Activated T-helper 1 cell treated with anti-CD3 and anti-CD28 coated beads, Interleukin-12 subunit alpha, Interleukin-12 subunit beta, Interleukin-2, Interleukin-4 antibody, amounts not matched to agents 30 ng/mL and 10 ng/mL and 1 ng/mL, durations not matched to agents 14 hours and 24 hours and 36 hours (primary cell): ENCODE measurements around the gene CDKAL1. TPM values are rescaled to one million over a fixed set of nuclear protein-coding genes. Genes with fewer than 3 reads are reported as not detected.
"Not testable (repeated sequence)": the region's sequence is repeated elsewhere in the genome, so short reads cannot be mapped to it uniquely, and the experiment has no call there.

Source experiments
- DNase-seq: peaks from one replicate; pipeline ENCODE4 v3.0.0; 2021; ENCODE audit warnings: low spot score
- H3K27ac Mint-ChIP-seq: one replicate; pipeline ENCODE4 v1.8.0; 2021; ENCODE audit warnings: mild to moderate bottlenecking, mixed read lengths
- H3K27me3 Mint-ChIP-seq: one replicate; pipeline ENCODE4 v1.8.0; 2022; ENCODE audit warnings: mild to moderate bottlenecking, moderate library complexity, mixed read lengths; ENCODE audit not compliant: insufficient read depth
- H3K36me3 Mint-ChIP-seq: one replicate; pipeline ENCODE4 v1.8.0; 2021; ENCODE audit warnings: low read depth, mixed read lengths
- H3K4me1 Mint-ChIP-seq: one replicate; pipeline ENCODE4 v1.8.0; 2021; ENCODE audit warnings: low read depth, mixed read lengths
- H3K4me3 Mint-ChIP-seq: one replicate; pipeline ENCODE4 v1.8.0; 2021; ENCODE audit warnings: mild to moderate bottlenecking, moderate library complexity, mixed read lengths
- H3K9me3 Mint-ChIP-seq: one replicate; pipeline ENCODE4 v1.8.0; 2021; ENCODE audit warnings: mixed read lengths
- intact Hi-C: fragments of 100-400 bp; cut with micrococcal nuclease; formaldehyde crosslinking; loops from one replicate; pipeline ENCODE4 v1.15.1; 2024
- total RNA-seq: library from RNA; stranded (reverse); gene quantifications from 2 replicates; pipeline ENCODE4 v1.2.3, GENCODE V29; 2022

CDKAL1 gene
- total RNA-seq, 1 donor from 2014 or later: 32.2 TPM

DNA sequence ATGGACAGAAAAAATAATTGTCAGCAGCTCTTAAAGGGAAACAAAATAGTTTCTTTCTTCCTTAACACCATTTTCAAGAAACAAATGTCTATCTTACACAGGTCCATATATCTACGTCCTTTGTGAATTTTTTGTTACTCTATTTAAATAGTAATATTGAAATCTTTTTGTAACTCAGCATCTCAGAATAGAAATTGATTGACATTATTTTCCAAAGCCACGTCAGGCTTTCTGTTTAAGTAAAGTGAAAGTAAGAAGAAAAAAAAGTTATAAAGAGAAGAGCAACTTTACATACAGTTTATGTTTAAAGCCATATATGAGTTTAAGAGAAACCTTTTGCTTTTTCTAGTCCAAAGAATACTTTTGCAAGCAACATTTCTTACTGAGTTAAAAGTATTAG lies 656.4 kb downstream of the CDKAL1 start:
- DNase-seq: no peak
- H3K4me1 Mint-ChIP-seq: peaks cover 37% of the 10 kb centered on the region
- no peaks in the 10 kb centered on the region for H3K27me3 Mint-ChIP-seq
- intact Hi-C loops: loop anchor here (10.0 kb wide), 1 partner anchor 266 kb away; no protein-coding TSS in a partner anchor
- H3K9me3 Mint-ChIP-seq: no peaks in the 10 kb centered on the region
- no peak overlapping the region for H3K27ac Mint-ChIP-seq
- H3K4me3 Mint-ChIP-seq: no peak overlapping the region
- H3K36me3 Mint-ChIP-seq: peaks cover 12% of the 10 kb centered on the region

DNA sequence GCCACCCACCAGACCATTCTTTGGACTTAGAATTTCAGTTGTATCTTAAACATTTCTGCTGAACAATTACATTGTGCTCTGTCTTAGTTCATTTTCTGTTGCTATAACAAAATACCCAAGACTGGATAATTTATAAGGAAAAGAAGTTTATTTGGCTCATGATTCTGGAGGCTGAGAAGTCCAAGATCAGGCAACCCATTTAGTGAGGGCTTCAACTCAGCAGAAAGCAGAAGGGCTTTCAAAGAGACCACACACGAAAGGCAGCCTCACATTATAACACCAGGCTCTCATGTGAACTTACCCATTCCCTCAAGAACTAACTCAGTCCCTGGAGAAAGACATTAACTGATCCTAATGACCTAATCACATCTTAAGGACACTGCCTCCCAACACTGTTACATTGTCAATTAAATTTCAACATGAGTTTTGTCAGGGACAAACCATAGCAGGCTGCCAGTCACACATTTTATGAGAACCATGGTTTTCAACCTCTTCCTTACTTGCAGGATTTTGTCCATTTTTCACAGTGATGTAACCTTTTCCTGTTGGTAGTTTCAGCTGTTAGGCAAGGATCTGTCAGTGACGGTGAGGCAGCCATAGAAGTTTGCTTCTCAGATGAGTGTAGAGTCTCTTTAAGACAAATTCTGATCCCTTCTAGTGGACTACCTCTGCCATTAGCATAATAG lies 659.7 kb downstream of the CDKAL1 start:
- no peaks in the 10 kb centered on the region for H3K27me3 Mint-ChIP-seq
- DNase-seq: no peak
- H3K4me1 Mint-ChIP-seq: peaks cover 31% of the 10 kb centered on the region
- intact Hi-C loops: loop anchor here (10.0 kb wide), 1 partner anchor 269 kb away; no protein-coding TSS in a partner anchor
- no peak overlapping the region for H3K4me3 Mint-ChIP-seq
- no peaks in the 10 kb centered on the region for H3K9me3 Mint-ChIP-seq
- H3K27ac Mint-ChIP-seq: no peak overlapping the region
- peaks cover 10% of the 10 kb centered on the region for H3K36me3 Mint-ChIP-seq

DNA sequence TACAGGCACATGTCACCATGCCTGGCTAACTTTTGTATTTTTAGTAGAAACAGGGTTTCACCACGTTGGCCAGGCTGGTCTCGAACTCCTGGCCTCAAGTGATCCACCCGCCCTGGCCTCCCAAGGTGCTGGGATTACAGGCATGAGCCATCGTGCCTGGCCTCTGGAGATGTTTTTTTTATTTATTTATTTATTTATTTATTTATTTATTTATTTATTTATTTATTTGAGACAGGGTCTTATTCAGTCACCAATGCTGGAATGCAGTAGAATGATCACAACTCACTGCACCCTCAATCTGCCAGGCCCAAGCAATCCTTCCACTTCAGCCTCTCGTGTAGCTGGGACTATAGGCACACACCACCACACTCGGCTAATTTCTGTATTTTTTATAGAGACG lies 661.0 kb downstream of the CDKAL1 start:
- not testable (repeated sequence) for H3K27ac Mint-ChIP-seq, H3K9me3 Mint-ChIP-seq, DNase-seq, H3K4me3 Mint-ChIP-seq, H3K27me3 Mint-ChIP-seq, H3K36me3 Mint-ChIP-seq
- peaks cover 28% of the 10 kb centered on the region for H3K4me1 Mint-ChIP-seq
- intact Hi-C loops: loop anchor here (10.0 kb wide), 1 partner anchor 270 kb away; no protein-coding TSS in a partner anchor

DNA sequence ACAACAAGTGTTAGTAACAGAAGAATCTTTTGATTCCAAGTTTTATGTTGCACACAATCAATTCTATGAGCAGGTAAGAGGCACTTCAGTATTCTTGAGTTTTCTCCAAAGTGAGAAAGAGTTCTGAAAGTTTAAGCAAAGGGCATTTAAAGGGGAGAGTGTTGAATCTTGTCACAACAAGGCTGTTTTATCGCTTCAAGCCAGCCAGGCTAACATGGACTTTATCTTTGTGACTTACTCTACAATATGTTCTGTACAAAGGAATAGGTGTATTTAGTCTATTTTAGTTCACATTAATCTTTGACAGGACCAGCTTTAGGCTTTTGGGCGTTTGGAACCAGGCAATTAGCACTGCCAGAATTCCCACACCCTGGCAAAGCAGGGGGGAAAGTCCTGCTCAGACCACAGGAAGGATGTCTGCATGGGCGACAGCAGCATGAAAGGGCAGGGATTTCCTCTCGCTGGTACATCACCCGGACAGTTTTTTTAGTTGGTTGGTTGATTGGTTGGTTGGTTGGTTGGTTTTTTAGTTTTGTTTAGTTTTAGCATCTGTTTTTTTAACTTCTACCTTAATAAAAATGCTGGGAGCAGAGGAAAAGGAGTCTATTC lies 663.9 kb downstream of the CDKAL1 start:
- no peak for DNase-seq
- Mint-ChIP-seq H3K9me3 (no peaks in the 10 kb centered on the region), H3K4me3 (no peak overlapping the region), H3K4me1 (peaks cover 14% of the 10 kb centered on the region), H3K27ac (no peak overlapping the region), H3K36me3 (peaks cover 10% of the 10 kb centered on the region), H3K27me3 (no peaks in the 10 kb centered on the region)
- intact Hi-C loops: loop anchor here (10.0 kb wide), 1 partner anchor 273 kb away; no protein-coding TSS in a partner anchor

DNA sequence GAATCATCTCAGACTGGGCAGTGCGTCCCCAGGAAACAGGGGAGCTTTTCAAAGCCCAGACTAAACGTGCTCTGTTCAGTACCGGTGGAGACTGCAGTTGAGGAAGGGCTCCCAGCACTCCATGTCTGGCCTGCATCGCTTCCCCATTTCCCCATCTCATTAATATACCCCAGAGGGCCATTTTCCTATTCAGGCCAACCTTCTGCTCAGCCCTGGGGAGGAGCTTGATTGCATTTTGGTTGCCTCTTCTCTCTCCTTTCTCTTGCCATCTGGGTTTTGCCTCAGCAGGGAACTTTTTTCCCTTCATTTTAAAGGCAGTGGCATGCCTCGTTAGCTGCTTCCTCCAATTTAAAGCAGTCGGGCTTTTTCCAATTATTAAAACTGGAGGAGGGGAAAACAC lies 665.0 kb downstream of the CDKAL1 start:
- no peak for DNase-seq
- H3K9me3 Mint-ChIP-seq: no peaks in the 10 kb centered on the region
- intact Hi-C loops: loop anchor here (10.0 kb wide), 1 partner anchor 274 kb away; no protein-coding TSS in a partner anchor
- no peak overlapping the region for H3K4me3 Mint-ChIP-seq
- H3K27ac Mint-ChIP-seq: no peak overlapping the region
- H3K36me3 Mint-ChIP-seq: peaks cover 2% of the 10 kb centered on the region
- no peaks in the 10 kb centered on the region for H3K27me3 Mint-ChIP-seq
- peaks cover 11% of the 10 kb centered on the region for H3K4me1 Mint-ChIP-seq

DNA sequence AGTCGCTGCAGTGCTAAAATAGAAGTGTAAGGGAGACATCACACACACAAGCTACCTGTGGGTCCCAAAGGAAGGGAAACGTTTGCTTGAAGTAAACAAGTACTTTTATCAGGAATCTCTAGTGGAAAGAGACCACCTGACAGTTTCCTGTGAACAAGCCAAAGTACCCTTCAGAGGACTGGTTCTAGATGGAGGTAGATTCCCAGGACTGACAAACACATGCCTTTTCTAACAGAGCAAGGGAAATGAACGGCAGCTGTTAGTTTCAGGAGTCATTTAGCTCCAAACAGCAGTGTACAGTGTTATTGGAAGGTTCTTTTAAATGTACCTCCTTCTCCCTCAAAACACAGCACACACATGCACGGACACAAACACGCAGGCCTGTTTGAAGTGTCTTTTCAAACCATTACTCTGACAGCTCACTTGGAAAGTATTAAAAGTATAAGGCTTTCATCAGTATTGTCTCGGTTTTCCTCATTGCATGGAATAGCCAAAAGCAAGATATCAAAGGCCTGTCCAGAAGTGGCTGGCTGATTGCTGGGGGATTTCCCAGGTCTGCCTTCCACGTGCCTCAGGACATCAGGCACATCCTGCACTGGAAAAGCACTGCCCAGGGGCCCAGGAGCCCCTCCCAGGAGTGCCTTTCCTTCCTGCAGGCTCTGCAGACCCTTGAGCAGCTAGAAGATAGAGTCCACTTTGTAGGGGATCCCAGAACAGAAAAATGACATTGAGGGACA lies 666.0 kb downstream of the CDKAL1 start:
- Mint-ChIP-seq H3K9me3 (peaks cover 5% of the 10 kb centered on the region), H3K4me1 (peaks cover 7% of the 10 kb centered on the region), H3K4me3 (no peak overlapping the region), H3K27ac (no peak overlapping the region), H3K36me3 (peaks cover 4% of the 10 kb centered on the region), H3K27me3 (no peaks in the 10 kb centered on the region)
- DNase-seq: no peak
- intact Hi-C loops: no loop called here

DNA sequence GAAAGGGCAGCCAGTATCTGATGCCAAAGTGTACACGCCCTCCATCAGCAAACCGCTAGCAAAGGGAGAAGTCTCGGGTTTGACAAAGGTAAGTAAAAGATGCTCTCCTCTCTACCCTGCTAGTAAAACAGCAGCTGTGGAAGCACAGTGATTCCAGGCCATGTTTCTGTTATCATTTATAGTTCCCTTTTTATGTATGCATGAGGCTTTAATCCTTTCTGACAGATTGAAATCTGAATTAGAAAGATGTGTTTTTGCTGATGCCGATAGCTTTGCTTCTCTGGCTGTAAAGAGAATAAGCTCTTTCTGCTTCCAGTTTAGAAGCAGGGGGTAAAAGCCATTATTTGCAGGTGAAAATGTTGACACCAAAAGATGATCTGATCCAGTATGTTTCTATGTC lies 666.9 kb downstream of the CDKAL1 start:
- intact Hi-C loops: no loop called here
- no peak overlapping the region for H3K4me3 Mint-ChIP-seq
- peaks cover 5% of the 10 kb centered on the region for H3K36me3 Mint-ChIP-seq
- no peak overlapping the region for H3K27ac Mint-ChIP-seq
- H3K4me1 Mint-ChIP-seq: peaks cover 7% of the 10 kb centered on the region
- DNase-seq: no peak
- H3K9me3 Mint-ChIP-seq: peaks cover 7% of the 10 kb centered on the region
- no peaks in the 10 kb centered on the region for H3K27me3 Mint-ChIP-seq

DNA sequence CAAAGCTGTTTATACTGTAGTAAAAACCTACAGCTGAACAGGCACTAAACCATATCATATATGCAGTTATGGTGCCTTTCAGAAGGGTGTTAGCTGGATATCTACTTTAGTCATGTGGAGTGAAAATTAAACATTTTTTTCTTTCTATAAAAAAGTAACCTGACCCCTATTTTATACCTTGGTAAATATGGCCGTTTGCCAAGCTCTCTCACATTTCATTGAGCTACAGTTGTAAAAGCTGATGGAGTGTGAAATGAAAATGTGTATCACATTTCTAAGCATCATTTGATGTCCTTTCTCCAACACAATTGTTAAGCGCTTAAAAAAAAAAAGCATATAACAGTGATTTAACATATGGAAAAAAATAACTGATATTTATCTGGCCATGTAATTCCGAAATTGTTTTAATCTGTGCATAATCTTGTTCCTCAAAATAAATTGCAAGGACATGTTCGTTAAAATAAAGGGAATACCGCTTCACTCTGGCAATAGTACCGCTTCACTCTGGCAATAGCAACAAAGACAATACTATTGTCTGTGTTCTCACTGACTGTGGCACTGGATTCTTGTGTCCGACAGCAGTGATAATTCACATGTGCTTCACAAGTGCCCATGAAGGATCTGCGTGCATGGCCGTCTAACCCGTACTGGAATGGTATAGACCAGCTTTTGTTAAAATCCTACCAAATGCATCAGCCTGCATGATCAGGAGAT lies 667.5 kb downstream of the CDKAL1 start:
- Mint-ChIP-seq H3K27ac (no peak overlapping the region), H3K4me3 (no peak overlapping the region), H3K9me3 (peaks cover 10% of the 10 kb centered on the region), H3K27me3 (no peaks in the 10 kb centered on the region), H3K36me3 (peaks cover 9% of the 10 kb centered on the region), H3K4me1 (peaks cover 7% of the 10 kb centered on the region)
- DNase-seq: no peak
- intact Hi-C loops: no loop called here

DNA sequence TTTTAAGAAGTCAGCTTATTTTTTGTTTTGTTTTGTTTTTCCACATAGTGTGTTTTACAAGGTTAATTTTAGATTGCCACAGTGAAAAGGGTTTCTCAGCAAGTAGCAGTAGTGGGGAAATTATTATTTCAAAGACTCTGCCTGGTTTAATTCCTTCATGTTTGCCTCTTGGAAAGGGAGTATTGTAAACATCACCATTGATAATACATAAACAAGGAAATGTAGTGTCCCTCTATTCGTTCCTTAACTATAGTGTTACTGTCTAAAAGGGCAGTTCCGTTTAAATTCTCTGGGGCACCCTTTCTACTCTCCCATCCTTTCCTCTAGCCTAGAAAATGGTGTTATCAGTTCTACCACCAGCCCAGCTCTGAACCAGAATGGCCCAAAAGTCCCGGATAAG lies 668.3 kb downstream of the CDKAL1 start:
- Mint-ChIP-seq H3K9me3 (peaks cover 10% of the 10 kb centered on the region), H3K36me3 (peaks cover 9% of the 10 kb centered on the region), H3K27me3 (no peaks in the 10 kb centered on the region), H3K4me1 (peaks cover 7% of the 10 kb centered on the region), H3K4me3 (no peak overlapping the region), H3K27ac (no peak overlapping the region)
- intact Hi-C loops: no loop called here
- no peak for DNase-seq

DNA sequence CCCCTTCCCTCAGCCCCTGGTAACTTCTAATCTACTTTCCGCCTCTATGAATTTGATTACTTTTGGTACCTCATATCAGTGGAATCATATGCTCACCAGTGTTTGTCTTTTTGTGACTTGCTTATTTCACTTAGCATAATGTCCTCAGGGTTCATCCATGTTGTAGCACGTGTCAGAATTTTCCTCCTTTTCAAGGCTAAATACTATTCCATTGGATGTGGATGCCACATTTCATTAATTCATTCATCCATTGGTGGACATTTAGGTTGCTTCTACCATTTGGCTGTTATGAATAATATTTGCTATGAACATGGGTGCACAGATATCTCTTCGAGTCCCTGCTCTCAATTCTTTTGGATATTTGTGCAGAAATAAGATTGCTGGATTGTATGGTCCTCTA lies 670.7 kb downstream of the CDKAL1 start:
- Mint-ChIP-seq H3K4me3 (no peak overlapping the region), H3K27me3 (no peaks in the 10 kb centered on the region), H3K9me3 (peaks cover 10% of the 10 kb centered on the region), H3K27ac (no peak overlapping the region), H3K36me3 (peaks cover 15% of the 10 kb centered on the region), H3K4me1 (no peaks in the 10 kb centered on the region)
- intact Hi-C loops: no loop called here
- DNase-seq: no peak

DNA sequence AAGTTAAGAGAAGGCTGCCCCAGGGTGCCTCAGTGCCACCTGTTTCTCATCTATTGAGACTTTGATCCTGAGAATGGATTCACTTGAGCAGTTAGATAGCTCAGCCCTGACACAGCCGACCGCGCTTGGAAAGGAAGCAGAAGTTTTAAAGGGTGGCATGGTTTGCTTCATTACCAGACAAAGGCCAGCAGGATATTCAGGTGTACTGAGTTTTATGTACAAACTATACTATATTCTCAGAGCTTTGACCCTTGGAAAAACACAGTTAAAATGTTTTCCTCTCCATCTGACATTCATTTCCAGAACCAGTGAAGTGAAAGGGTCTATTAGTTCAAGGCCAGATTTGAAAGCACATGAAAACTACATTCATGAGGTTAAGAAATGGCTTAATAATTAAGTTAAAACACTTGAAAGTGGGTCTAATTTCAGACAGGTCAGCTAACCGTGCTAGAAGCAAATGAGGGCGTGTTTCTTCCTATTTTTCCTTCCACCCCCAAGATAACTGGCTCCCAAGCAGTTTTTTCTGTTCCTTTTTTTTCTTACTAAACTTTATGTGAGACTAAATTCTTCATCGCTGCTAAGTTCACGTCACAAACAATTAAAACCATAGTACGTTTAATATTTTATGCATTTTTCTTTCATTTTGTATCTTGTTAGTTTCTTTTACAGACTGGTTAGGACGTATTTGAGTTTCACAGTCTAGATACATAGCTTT lies 674.0 kb downstream of the CDKAL1 start:
- Mint-ChIP-seq H3K4me1 (no peaks in the 10 kb centered on the region), H3K27me3 (no peaks in the 10 kb centered on the region), H3K36me3 (peaks cover 16% of the 10 kb centered on the region), H3K27ac (no peak overlapping the region), H3K4me3 (no peak overlapping the region), H3K9me3 (peaks cover 10% of the 10 kb centered on the region)
- no peak for DNase-seq
- intact Hi-C loops: no loop called here

DNA sequence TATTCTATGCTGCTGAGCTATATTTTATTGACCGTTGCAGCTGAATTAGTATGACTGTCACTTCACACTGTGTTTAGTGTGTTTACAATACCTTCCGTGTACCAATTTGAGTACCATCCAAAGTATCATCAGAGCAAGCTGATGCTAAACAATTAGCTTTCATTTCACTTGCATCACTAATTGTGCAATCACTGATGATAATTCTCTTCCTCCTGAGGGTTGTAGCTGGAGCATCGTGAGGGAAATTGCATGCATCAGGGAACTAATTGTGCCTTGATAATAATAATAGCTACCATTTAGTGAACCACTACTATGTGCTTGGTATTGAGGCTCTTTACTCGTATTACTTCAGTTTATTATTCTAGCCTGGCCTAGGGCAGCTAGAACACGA lies 674.5 kb downstream of the CDKAL1 start:
- no peaks in the 10 kb centered on the region for H3K4me1 Mint-ChIP-seq
- peaks cover 10% of the 10 kb centered on the region for H3K9me3 Mint-ChIP-seq
- DNase-seq: no peak
- no peak overlapping the region for H3K27ac Mint-ChIP-seq
- no peaks in the 10 kb centered on the region for H3K27me3 Mint-ChIP-seq
- peaks cover 18% of the 10 kb centered on the region for H3K36me3 Mint-ChIP-seq
- intact Hi-C loops: no loop called here
- H3K4me3 Mint-ChIP-seq: no peak overlapping the region
